Lung microvascular endothelial cell (primary cell): Measurements from ENCODE around the gene ADAMTS2. TPM values are rescaled to one million over a fixed set of nuclear protein-coding genes. Genes with fewer than 3 reads are reported as not detected.

ENCODE experiments used
- DNase-seq, 2 donors: peaks; one replicate each; pipeline versions ENCODE4 v3.0.0 to v3.0.0-alpha.2; 2010; ENCODE audit warnings: low read depth in 2 of 2
- total RNA-seq: library from RNA; depleted of rRNA; stranded (reverse); fragments of >200 nt; gene quantifications from 2 replicates; pipeline ENCODE4 v1.2.1, GENCODE V29; 2014

The ADAMTS2 gene
- total RNA-seq, 1 donor from 2014 or later = 0.40 TPM

- no peak for DNase-seq
Observed at GRCh38 chr5:179371681-179372680, 26.7 kb upstream of the ADAMTS2 start.

- no peak for DNase-seq
Observed at GRCh38 chr5:179371121-179371510, 25.9 kb upstream of the ADAMTS2 start.

GRCh38 chr5:179370490-179371120, 25.3 kb upstream of the ADAMTS2 start:
- DNase-seq = no peak

GRCh38 chr5:179369530-179369884, 24.2 kb upstream of the ADAMTS2 start:
- DNase-seq = no peak

- DNase-seq = no peak
Observed at GRCh38 chr5:179368806-179369529, 23.7 kb upstream of the ADAMTS2 start.

- no peak for DNase-seq
Observed at GRCh38 chr5:179368126-179368805, 23.0 kb upstream of the ADAMTS2 start.

- DNase-seq = no peak
Observed at GRCh38 chr5:179367491-179367890, 22.2 kb upstream of the ADAMTS2 start.

GRCh38 chr5:179362355-179362754, 17.1 kb upstream of the ADAMTS2 start:
- no peak for DNase-seq

GRCh38 chr5:179361037-179361603, 15.9 kb upstream of the ADAMTS2 start:
- DNase-seq = no peak

GRCh38 chr5:179357031-179357430, 11.8 kb upstream of the ADAMTS2 start:
- DNase-seq = no peak

GRCh38 chr5:179355976-179356974, 11.0 kb upstream of the ADAMTS2 start:
- no peak for DNase-seq

- no peak for DNase-seq
Observed at GRCh38 chr5:179354305-179354882, 9.1 kb upstream of the ADAMTS2 start.

GRCh38 chr5:179348843-179349242, 3.6 kb upstream of the ADAMTS2 start:
- DNase-seq = no peak

- DNase-seq = no peak
Observed at GRCh38 chr5:179348011-179348530, 2.8 kb upstream of the ADAMTS2 start.

- no peak for DNase-seq
Observed at GRCh38 chr5:179347581-179347980, 2.3 kb upstream of the ADAMTS2 start.

GRCh38 chr5:179346875-179347274, 1.6 kb upstream of the ADAMTS2 start:
- DNase-seq = no peak

GRCh38 chr5:179346401-179346800, 1.1 kb upstream of the ADAMTS2 start:
- no peak for DNase-seq

- no peak for DNase-seq
Observed at GRCh38 chr5:179345183-179345432, 153 bp downstream of the ADAMTS2 start.

GRCh38 chr5:179344431-179345182, 654 bp downstream of the ADAMTS2 start:
- DNase-seq = no peak
